ENCODE data around the gene E2F8.

DNA sequence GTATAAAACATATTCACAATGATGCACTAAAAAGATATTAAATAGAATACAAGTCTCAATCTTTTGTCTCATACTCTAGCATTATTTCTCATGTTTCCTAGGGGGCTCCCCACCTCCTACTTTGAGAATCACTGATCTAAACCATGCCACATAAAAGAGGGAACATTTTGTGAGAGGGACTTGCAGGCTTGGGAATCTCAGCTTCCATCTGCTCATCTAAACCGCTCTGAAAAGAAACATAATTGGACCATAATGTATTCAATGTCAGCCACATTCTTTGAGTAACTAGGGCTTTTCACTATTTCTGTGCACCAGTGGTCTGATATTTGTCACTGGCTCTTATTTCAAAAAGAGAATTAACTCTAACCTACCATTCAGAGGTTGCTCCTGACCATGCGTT is 32.6 kb downstream of the E2F8 start:
- no peak for TF ChIP-seq EZH2 (IDR thresholded peaks at IDR 0.05; ENCODE audit: borderline replicate concordance, low read depth, low read length, poor library complexity, severe bottlenecking)
- TF ChIP-seq, protein P1, sequence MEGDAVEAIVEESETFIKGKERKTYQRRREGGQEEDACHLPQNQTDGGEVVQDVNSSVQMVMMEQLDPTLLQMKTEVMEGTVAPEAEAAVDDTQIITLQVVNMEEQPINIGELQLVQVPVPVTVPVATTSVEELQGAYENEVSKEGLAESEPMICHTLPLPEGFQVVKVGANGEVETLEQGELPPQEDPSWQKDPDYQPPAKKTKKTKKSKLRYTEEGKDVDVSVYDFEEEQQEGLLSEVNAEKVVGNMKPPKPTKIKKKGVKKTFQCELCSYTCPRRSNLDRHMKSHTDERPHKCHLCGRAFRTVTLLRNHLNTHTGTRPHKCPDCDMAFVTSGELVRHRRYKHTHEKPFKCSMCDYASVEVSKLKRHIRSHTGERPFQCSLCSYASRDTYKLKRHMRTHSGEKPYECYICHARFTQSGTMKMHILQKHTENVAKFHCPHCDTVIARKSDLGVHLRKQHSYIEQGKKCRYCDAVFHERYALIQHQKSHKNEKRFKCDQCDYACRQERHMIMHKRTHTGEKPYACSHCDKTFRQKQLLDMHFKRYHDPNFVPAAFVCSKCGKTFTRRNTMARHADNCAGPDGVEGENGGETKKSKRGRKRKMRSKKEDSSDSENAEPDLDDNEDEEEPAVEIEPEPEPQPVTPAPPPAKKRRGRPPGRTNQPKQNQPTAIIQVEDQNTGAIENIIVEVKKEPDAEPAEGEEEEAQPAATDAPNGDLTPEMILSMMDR (conservative IDR thresholded peaks at IDR 0.05; ENCODE audit: low read depth, low read length), result no peak

All from A673 (cell line).